GM12801 (cell line): ENCODE measurements around the gene PDZD11.

Source experiments
- CTCF ChIP-seq: IDR thresholded peaks from one replicate; pipeline ENCODE4 v1.5.1; 2011; ENCODE audit warnings: control low read depth; ENCODE audit not compliant: insufficient read length; ENCODE audit errors: extremely low read depth

The PDZD11 gene

GRCh38 chrX:70254909-70255308 is 34.8 kb downstream of the PDZD11 start:
- TF ChIP-seq CTCF, result no peak

GRCh38 chrX:70254063-70254400 is 35.7 kb downstream of the PDZD11 start:
- no peak for TF ChIP-seq CTCF

- no peak for TF ChIP-seq CTCF
Observed at GRCh38 chrX:70253377-70254062, 36.2 kb downstream of the PDZD11 start.

- TF ChIP-seq CTCF, result no peak
Observed at GRCh38 chrX:70252491-70252890, 37.2 kb downstream of the PDZD11 start.

GRCh38 chrX:70247252-70247651 is 42.5 kb downstream of the PDZD11 start:
- no peak for TF ChIP-seq CTCF

- TF ChIP-seq CTCF, result no peak
Observed at GRCh38 chrX:70244881-70245280, 44.8 kb downstream of the PDZD11 start.

- no peak for TF ChIP-seq CTCF
Observed at GRCh38 chrX:70241501-70241900, 48.2 kb downstream of the PDZD11 start.
